Ovary (tissue), 3 donors: Measurements from ENCODE around the gene GRK1.

ENCODE experiments used
- EP300 ChIP-seq: sonication (generic); formaldehyde crosslinking; IDR thresholded peaks from one replicate; pipeline ENCODE4 v1.6.1; 2017; ENCODE audit warnings: antibody characterized with exemption
- POLR2A ChIP-seq: fragments of 450-650 bp; IDR thresholded peaks from one replicate; pipeline ENCODE4 v1.6.1; 2017; ENCODE audit warnings: antibody characterized with exemption, mild to moderate bottlenecking, moderate library complexity
- TF ChIP-seq, protein P1 (sequence below), 3 donors: fragments of 450-650 bp in 2 of 3; fragments of 200-600 bp in 1 of 3; IDR thresholded peaks; one replicate each; pipeline versions ENCODE4 v1.5.1 to v1.8.0; 2016 to 2022; ENCODE audit warnings: antibody characterized with exemption in 3 of 3, mild to moderate bottlenecking in 1 of 3
- donor health status: DM: no; HTN: no; CAD: no.

DNA sequence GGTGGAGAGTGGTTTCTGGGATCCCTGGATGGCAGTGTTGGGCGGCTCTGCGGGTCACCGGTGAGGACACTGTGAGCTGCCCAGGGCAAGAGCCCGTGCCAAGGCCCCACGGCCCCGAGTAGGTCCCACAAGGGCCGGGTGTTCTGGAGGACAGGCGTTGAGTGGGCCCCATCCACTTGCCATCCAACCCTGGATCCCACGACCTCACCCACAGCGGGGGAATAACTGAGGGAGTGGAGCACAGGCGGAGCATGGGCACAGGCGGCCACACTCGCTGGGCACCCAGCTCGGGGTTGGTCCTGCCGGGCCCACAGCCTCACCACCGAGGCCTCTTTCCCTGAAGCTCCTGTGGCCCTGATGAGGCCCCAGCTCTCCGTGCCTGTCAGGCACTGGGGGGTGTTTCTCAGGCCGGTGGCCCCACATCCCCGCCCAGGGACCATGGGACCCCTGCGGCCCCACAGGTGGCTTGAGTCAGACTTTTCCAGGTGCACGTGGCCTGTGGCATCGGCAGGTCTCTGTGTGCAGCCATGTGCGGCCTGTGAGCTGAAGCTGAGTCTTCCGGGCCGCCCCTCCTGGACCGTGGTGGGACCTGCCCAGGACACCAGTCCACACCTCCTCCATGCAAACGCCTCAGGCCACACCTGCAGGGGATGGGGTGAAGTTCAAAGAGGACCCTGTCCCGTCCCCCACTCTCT lies 108.6 kb downstream of the GRK1 start:
- TF ChIP-seq, protein P1, sequence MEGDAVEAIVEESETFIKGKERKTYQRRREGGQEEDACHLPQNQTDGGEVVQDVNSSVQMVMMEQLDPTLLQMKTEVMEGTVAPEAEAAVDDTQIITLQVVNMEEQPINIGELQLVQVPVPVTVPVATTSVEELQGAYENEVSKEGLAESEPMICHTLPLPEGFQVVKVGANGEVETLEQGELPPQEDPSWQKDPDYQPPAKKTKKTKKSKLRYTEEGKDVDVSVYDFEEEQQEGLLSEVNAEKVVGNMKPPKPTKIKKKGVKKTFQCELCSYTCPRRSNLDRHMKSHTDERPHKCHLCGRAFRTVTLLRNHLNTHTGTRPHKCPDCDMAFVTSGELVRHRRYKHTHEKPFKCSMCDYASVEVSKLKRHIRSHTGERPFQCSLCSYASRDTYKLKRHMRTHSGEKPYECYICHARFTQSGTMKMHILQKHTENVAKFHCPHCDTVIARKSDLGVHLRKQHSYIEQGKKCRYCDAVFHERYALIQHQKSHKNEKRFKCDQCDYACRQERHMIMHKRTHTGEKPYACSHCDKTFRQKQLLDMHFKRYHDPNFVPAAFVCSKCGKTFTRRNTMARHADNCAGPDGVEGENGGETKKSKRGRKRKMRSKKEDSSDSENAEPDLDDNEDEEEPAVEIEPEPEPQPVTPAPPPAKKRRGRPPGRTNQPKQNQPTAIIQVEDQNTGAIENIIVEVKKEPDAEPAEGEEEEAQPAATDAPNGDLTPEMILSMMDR (IDR thresholded peaks at IDR 0.05): no peak
- TF ChIP-seq POLR2A (no peak), EP300 (no peak)
